GM12878 (cell line): ENCODE measurements around the gene RHPN2. TPM values are rescaled to one million over a fixed set of nuclear protein-coding genes. Genes with fewer than 3 reads are reported as not detected.
"Not testable (repeated sequence)": the region's sequence is repeated elsewhere in the genome, so short reads cannot be mapped to it uniquely, and the experiment has no call there.

Experiments used
- ATAC-seq: fragments of 200-7000 bp; cut with Tn5 transposase; 3 replicates; pipeline ENCODE4 v1.9.1; 2020; ENCODE audit warnings: mild to moderate bottlenecking, moderate library complexity
- BruUV-seq: library from RNA; stranded (reverse); fragments of 400-500 nt; replicated peaks from 2 replicates; lab custom pipeline; 2021; lab: Mats Ljungman, UMichigan
- CTCF ChIA-PET: fragments of 300-600 bp; sonication (Branson Sonifier 250); formaldehyde crosslinking; extraction: SDS; loops from one replicate; lab custom pipeline; 2021; ENCODE audit warnings: inconsistent platforms; lab: Yijun Ruan, JAX
- POLR2A ChIA-PET: fragments of 350-600 bp; formaldehyde crosslinking; extraction: SDS; loops from one replicate; lab custom pipeline; 2021; ENCODE audit warnings: inconsistent platforms; lab: Charles Lee
- RAD21 ChIA-PET: fragments of 300-600 bp; sonication (Branson Sonifier 250); formaldehyde crosslinking; loops from one replicate; lab custom pipeline; 2023; ENCODE audit warnings: antibody characterized with exemption; ENCODE audit not compliant: unreplicated experiment; lab: Charles Lee
- SMC1A ChIA-PET: fragments of 300-600 bp; sonication (Branson Sonifier 250); formaldehyde crosslinking; loops from one replicate; lab custom pipeline; 2023; ENCODE audit not compliant: unreplicated experiment, uncharacterized antibody; lab: Charles Lee
- DNase-seq: peaks from one replicate; pipeline ENCODE4 v3.0.0-alpha.2; 2011; ENCODE audit warnings: low read depth, low spot score
- FAIRE-seq: peaks from 3 replicates; lab custom pipeline; 2011; peaks lifted over from hg19 to GRCh38; lab: Jason Lieb, UNC
- H2AFZ ChIP-seq: 2 replicates; pipeline ENCODE4 v1.6.0; 2011; ENCODE audit warnings: low read depth, low read length, control low read depth; ENCODE audit not compliant: control insufficient read depth
- H3K27ac ChIP-seq: 2 replicates; pipeline ENCODE4 v1.5.1; 2011; ENCODE audit warnings: control low read depth; ENCODE audit not compliant: control insufficient read depth, insufficient read depth
- H3K27me3 ChIP-seq, 2 experiments: replicated peaks in 1 of 2; 2 replicates each; pipeline versions ENCODE4 v1.6.0 to v1.6.1; 2011; ENCODE audit warnings: low read length in 1 of 2; ENCODE audit not compliant: control insufficient read depth in 2 of 2, insufficient read depth in 2 of 2
- H3K36me3 ChIP-seq, 2 experiments: 2 replicates each; pipeline ENCODE4 v1.5.1; 2011; ENCODE audit warnings: low read length in 1 of 2; ENCODE audit not compliant: control insufficient read depth in 2 of 2, insufficient read depth in 2 of 2
- H3K4me1 ChIP-seq: 2 replicates; pipeline ENCODE4 v1.6.1; 2011; ENCODE audit warnings: mild to moderate bottlenecking, low read length, moderate library complexity, mixed read lengths; ENCODE audit not compliant: control insufficient read depth, insufficient read depth
- H3K4me2 ChIP-seq: 2 replicates; pipeline ENCODE4 v1.6.0; 2011; ENCODE audit warnings: control low read depth; ENCODE audit not compliant: control insufficient read depth, insufficient read depth
- H3K4me3 ChIP-seq: fragments of 200-600 bp; sonication (generic); 2 replicates; pipeline ENCODE4 v1.5.1; 2016
- H3K79me2 ChIP-seq: 2 replicates; pipeline ENCODE4 v1.6.0; 2011; ENCODE audit warnings: low read length; ENCODE audit not compliant: control insufficient read depth, insufficient read depth
- H3K9ac ChIP-seq: 2 replicates; pipeline ENCODE4 v1.8.0; 2011; ENCODE audit warnings: low read length, control low read depth, mixed read lengths; ENCODE audit not compliant: control insufficient read depth, insufficient read depth
- H3K9me3 ChIP-seq: replicated peaks from 3 replicates; pipeline ENCODE4 v1.5.1; 2011; ENCODE audit warnings: mild to moderate bottlenecking, low read length; ENCODE audit not compliant: control insufficient read depth, insufficient read depth
- H4K20me1 ChIP-seq: 2 replicates; pipeline ENCODE4 v1.6.0; 2011; ENCODE audit not compliant: control insufficient read depth, insufficient read depth
- CREM ChIP-seq: IDR thresholded peaks from 2 replicates; pipeline ENCODE4 v1.6.1; 2014; ENCODE audit warnings: antibody characterized with exemption, low read depth
- EP300 ChIP-seq, 2 experiments: fragments of 150-350 bp in 1 of 2; IDR thresholded peaks; 2 replicates each; pipeline ENCODE4 v1.6.1; 2011 to 2012; ENCODE audit warnings: low read depth in 2 of 2, low read length in 2 of 2, borderline replicate concordance in 1 of 2, improper control_type of control experiment in 1 of 2, inconsistent platforms in 1 of 2; ENCODE audit not compliant: control insufficient read depth in 1 of 2
- KDM1A ChIP-seq: fragments of 200-600 bp; sonication (generic); IDR thresholded peaks from 2 replicates; pipeline ENCODE4 v1.6.1; 2016; ENCODE audit warnings: borderline replicate concordance
- MEF2B ChIP-seq: fragments of 450-650 bp; IDR thresholded peaks from 2 replicates; pipeline ENCODE4 v1.6.1; 2018; ENCODE audit warnings: mild to moderate bottlenecking, moderate library complexity; ENCODE audit not compliant: partially characterized antibody, poor library complexity, severe bottlenecking
- SMAD5 ChIP-seq: IDR thresholded peaks from 2 replicates; pipeline ENCODE4 v1.6.1; 2016; ENCODE audit warnings: antibody characterized with exemption, low read depth
- WGBS: methylation state at CpG from one replicate; pipeline ENCODE4 v1.1.6; 2016; ENCODE audit warnings: low lambda C conversion rate; ENCODE audit not compliant: insufficient replicate concordance, insufficient coverage; ENCODE audit errors: missing lambda C conversion rate; 5-methylcytosine and 5-hydroxymethylcytosine counted together
- in situ Hi-C: fragments of 300-500 bp; cut with MboI; formaldehyde crosslinking; loops from 9 replicates; pipeline ENCODE4 v1.14.3; 2018; ENCODE audit warnings: mixed read lengths
- intact Hi-C: fragments of 100-400 bp; cut with micrococcal nuclease; formaldehyde crosslinking; loops from one replicate; pipeline ENCODE4 v1.14.2; 2022; ENCODE audit not compliant: unreplicated experiment
- polyA plus RNA-seq, 11 experiments: library from polyadenylated mRNA; depleted of rRNA in 4 of 11; unstranded in 6 of 11; stranded (reverse) in 5 of 11; fragments of >200 nt; fragmentation: Nextera tagmentation in 4 of 11; fragmentation: Illumina TruSeq in 1 of 11; extraction: Ambion mirVana in 4 of 11; extraction: Trizol in 1 of 11; gene quantifications; 1 replicate in 1 of 11; 2 replicates in 10 of 11; pipeline versions ENCODE4 v1.2.1 to v1.2.3, GENCODE V29; 2011 to 2016; ENCODE audit warnings: inconsistent platforms in 2 of 11, missing spikeins in 2 of 11, low read depth in 1 of 11
- total RNA-seq, 4 experiments: library from RNA; depleted of rRNA in 3 of 4; stranded (reverse); fragments of >200 nt in 3 of 4; fragmentation: Illumina TruSeq in 1 of 4; extraction: Trizol in 1 of 4; gene quantifications; 2 replicates each; pipeline versions ENCODE4 v1.2.1 to v1.2.3, GENCODE V29; 2013 to 2021

The RHPN2 gene
- total and polyA plus RNA-seq, 10 of the 15 experiments (the other 5 are each of a cell fraction or from before 2014, with no cell fraction given), result 0.71 to 7.4 (median 3.7) TPM

DNA sequence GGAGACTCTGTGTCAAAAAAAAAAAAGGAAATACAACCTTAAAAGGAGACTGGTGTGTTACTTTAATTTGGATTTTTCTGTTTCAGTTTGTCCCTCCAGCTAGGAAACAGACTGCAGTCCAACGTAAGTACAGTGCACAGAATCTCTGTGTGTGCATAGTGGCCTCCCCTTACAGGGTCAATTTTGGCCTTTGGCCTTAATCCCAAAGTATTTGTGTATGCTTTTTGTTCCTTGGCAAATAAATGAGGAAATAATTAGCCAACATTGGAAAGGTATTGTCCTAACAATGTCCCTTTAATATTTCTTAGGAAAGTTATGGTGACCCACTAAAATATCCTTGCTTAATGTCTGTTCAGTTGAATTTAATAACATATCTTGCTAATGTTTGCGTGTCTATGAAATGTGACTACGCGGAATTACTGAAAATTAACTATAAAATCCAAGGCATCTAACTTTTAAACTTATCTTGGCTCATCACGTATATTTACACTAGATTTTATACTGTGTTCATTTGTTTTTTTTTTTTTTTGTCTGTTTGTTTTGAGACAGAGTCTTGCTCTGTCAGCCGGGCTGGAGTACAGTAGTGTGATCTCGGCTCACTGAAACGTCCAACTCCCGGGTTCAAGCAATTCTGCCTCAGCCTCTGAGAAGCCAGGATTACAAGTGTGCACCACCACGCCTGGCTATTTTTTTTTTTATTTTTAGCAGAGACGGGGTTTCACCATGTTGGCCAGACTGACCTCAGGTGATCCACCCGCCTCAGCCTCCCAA, 39.0 kb downstream of the RHPN2 start:
- ATAC-seq, RAD21 ChIA-PET, FAIRE-seq, SMC1A ChIA-PET, H4K20me1 ChIP-seq, H3K9ac ChIP-seq, H3K9me3 ChIP-seq, intact Hi-C loops, H3K4me2 ChIP-seq, in situ Hi-C loops, H3K27me3 ChIP-seq, DNase-seq, POLR2A ChIA-PET, BruUV-seq, H3K27ac ChIP-seq, H3K4me1 ChIP-seq, H3K4me3 ChIP-seq, H3K36me3 ChIP-seq, H2AFZ ChIP-seq, H3K79me2 ChIP-seq: not testable (repeated sequence)
- CTCF ChIA-PET, result interaction anchor here (0.6 kb wide), 1 partner anchor 232 kb away, joined by 3 read pairs; no protein-coding TSS in a partner anchor
- 65% methylated on average over 12 of the region's 12 CpGs for WGBS

DNA sequence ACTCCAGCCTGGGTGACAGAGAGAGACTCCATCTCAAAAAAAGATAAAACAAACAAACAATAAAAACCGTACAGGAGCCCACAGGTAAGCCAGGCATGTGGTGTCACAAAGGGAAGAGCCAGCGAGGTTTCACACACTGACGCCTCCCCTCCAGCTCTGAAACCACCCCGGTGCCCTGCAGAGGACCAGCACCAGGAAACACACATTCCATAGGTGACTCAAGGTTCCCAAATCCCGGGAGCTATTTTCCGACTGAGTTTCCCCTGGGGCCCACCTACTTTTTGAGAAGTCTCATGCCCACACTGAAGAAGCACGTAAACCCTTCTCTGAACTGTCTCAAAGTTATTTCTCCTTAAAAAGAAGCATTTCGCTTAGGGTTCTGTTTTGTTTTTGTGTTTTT, 40.3 kb downstream of the RHPN2 start:
- no peak overlapping the region for H2AFZ ChIP-seq
- H4K20me1 ChIP-seq, result no peaks in the 10 kb centered on the region
- FAIRE-seq (no peak), DNase-seq (no peak), ATAC-seq (no peak)
- H3K4me1 ChIP-seq, result no peaks in the 10 kb centered on the region
- intact Hi-C loops (no loop called here), in situ Hi-C loops (no loop called here)
- TF ChIP-seq CREM (no peak), MEF2B (no peak), EP300 (IDR thresholded peaks at IDR 0.05; ENCODE audit: borderline replicate concordance in 1 of 2, control insufficient read depth in 1 of 2, low read depth in 2 of 2, low read length in 2 of 2) (no peak), SMAD5 (no peak), KDM1A (no peak)
- no peaks in the 10 kb centered on the region for H3K79me2 ChIP-seq
- no peak overlapping the region for H3K4me3 ChIP-seq
- H3K27me3 ChIP-seq, result no peaks in the 10 kb centered on the region
- no peak overlapping the region for H3K27ac ChIP-seq
- H3K36me3 ChIP-seq, result no peaks in the 10 kb centered on the region; a peak in 2 of 4 replicates
- H3K9ac ChIP-seq, result no peak overlapping the region
- ChIA-PET RAD21 (no interaction called here), SMC1A (no interaction called here), CTCF (no interaction called here), POLR2A (no interaction called here)
- no peak overlapping the region for H3K4me2 ChIP-seq
- H3K9me3 ChIP-seq, result no peaks in the 10 kb centered on the region
- 66% methylated on average over 8 of the region's 8 CpGs for WGBS
- no TSS peak for BruUV-seq
